Activated CD4-positive, CD25-positive, alpha-beta regulatory T cell treated with anti-CD3 and anti-CD28 coated beads, Interleukin-2, amount 50 U/mL, for 72 hours (primary cell): ENCODE data around the gene CCT3.

Source experiments
- DNase-seq: peaks from one replicate; pipeline ENCODE4 v3.0.0; 2021

The CCT3 gene

GRCh38 chr1:156276532-156276931 lies 61.6 kb downstream of the CCT3 start:
- no peak for DNase-seq

GRCh38 chr1:156270314-156270713 lies 67.8 kb downstream of the CCT3 start:
- no peak for DNase-seq

- no peak for DNase-seq
Observed at GRCh38 chr1:156268336-156268735, 69.8 kb downstream of the CCT3 start.

- no peak for DNase-seq
Observed at GRCh38 chr1:156266051-156266450, 72.0 kb downstream of the CCT3 start.

- DNase-seq: no peak
Observed at GRCh38 chr1:156263288-156263655, 74.8 kb downstream of the CCT3 start.

- DNase-seq: no peak
Observed at GRCh38 chr1:156262461-156263287, 75.4 kb downstream of the CCT3 start.

GRCh38 chr1:156260896-156261295 lies 77.2 kb downstream of the CCT3 start:
- no peak for DNase-seq

- DNase-seq: no peak
Observed at GRCh38 chr1:156259805-156260204, 78.3 kb downstream of the CCT3 start.
